Sigmoid colon (tissue), 7 donors: ENCODE results near the gene PXN. TPM values are rescaled to one million over a fixed set of nuclear protein-coding genes. Genes with fewer than 3 reads are reported as not detected.

Experiments used
- DNase-seq: peaks from one replicate; pipeline ENCODE4 v3.0.0-alpha.2; 2019
- H3K27ac ChIP-seq, 4 donors: fragments of 200-600 bp; sonication (generic); one replicate each; pipeline ENCODE4 v1.5.1; 2016 to 2019; ENCODE audit warnings: mild to moderate bottlenecking in 1 of 4
- H3K27me3 ChIP-seq, 3 donors: fragments of 200-600 bp; sonication (generic); one replicate each; pipeline ENCODE4 v1.5.1; 2019; ENCODE audit warnings: mild to moderate bottlenecking in 1 of 3
- H3K36me3 ChIP-seq, 4 donors: fragments of 200-600 bp; sonication (generic); one replicate each; pipeline ENCODE4 v1.5.1; 2016 to 2019
- H3K4me1 ChIP-seq, 4 donors: fragments of 200-600 bp; sonication (generic); one replicate each; pipeline ENCODE4 v1.5.1; 2017 to 2019
- H3K4me3 ChIP-seq, 4 donors: fragments of 200-600 bp; sonication (generic); one replicate each; pipeline ENCODE4 v1.5.1; 2017 to 2019; ENCODE audit warnings: mild to moderate bottlenecking in 2 of 4, moderate library complexity in 1 of 4
- H3K9me3 ChIP-seq, 4 donors: fragments of 200-600 bp in 3 of 4; sonication (generic) in 3 of 4; one replicate each; pipeline versions ENCODE4 v1.5.1 to v1.6.1; 2013 to 2019
- EP300 ChIP-seq, 4 donors: sonication (generic); formaldehyde crosslinking; IDR thresholded peaks; one replicate each; pipeline ENCODE4 v1.6.1; 2017; ENCODE audit warnings: antibody characterized with exemption in 4 of 4
- POLR2A ChIP-seq, 2 donors: fragments of 450-650 bp; IDR thresholded peaks; one replicate each; pipeline ENCODE4 v1.6.1; 2016; ENCODE audit warnings: antibody characterized with exemption in 2 of 2, mild to moderate bottlenecking in 2 of 2, moderate library complexity in 2 of 2
- POLR2AphosphoS5 ChIP-seq, 4 donors: sonication (generic); formaldehyde crosslinking; IDR thresholded peaks; one replicate each; pipeline ENCODE4 v1.6.1; 2017; ENCODE audit warnings: antibody characterized with exemption in 4 of 4
- whole genome bisulfite sequencing, 2 donors: extraction: QIAGEN DNeasy Blood & Tissue Kit; methylation state at CpG; one replicate each; pipeline ENCODE4 v1.1.7; 2013; 5-methylcytosine and 5-hydroxymethylcytosine counted together
- intact Hi-C: fragments of 100-400 bp; cut with DNase I; formaldehyde crosslinking; loops from one replicate; pipeline ENCODE4 v1.15.1; 2023
- polyA plus RNA-seq, 3 donors: library from polyadenylated mRNA; stranded (reverse); fragments of 200-250 nt; gene quantifications; one replicate each; pipeline ENCODE4 v1.2.3, GENCODE V29; 2013
- total RNA-seq, 4 donors: library from RNA; depleted of rRNA; stranded (reverse); fragments of >200 nt; gene quantifications; one replicate each; pipeline ENCODE4 v1.1.0, GENCODE V29; 2016
- TF ChIP-seq, protein P1 (sequence below), 4 experiments: fragments of 450-650 bp in 3 of 4; fragments of 200-600 bp in 1 of 4; IDR thresholded peaks; one replicate each; pipeline ENCODE4 v1.5.1; 2016 to 2019; ENCODE audit warnings: antibody characterized with exemption in 4 of 4, mild to moderate bottlenecking in 3 of 4, moderate library complexity in 2 of 4
- donor health status: healthy with polysubstance abuse.
- donor health status: Bipolar disorder and iron deficiency.
- donor health status: healthy.

The PXN gene
- total and polyA plus RNA-seq, 7 donors: 41.0 to 127 (median 79.3) TPM

DNA sequence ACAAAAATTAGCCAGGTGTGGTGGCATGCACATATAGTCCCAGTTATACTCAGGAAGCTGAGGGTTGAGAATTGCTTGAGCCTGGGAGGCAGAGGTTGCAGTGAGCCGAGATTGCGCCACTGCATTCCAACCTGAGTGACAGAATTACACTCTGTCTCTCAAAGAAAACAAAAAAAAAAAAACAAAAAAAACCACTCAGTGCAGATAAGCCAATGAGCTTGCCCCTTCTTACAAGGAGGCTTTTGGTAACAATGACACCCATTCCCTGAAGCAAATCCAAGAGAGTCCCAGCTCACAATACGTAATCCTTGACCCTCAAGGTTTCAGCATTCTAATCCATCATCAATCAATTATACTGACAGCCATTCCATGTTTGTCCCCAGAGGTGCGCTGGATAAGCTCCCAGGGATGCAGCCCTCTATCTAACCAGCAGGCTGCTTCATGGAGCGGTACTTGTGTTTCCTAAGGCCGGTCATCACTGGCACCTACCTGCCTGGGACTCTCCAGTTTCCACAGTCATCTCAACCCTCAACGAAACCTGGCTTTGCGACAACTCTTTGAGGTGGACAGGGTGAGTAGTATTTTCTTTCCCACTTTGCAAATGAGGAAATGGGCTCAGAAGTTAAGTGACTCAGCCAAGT lies 83.4 kb downstream of the PXN start:
- Histone ChIP-seq H3K9me3 (no peaks in the 10 kb centered on the region), H3K4me1 (no peaks in the 10 kb centered on the region), H3K27ac (no peak overlapping the region), H3K36me3 (peaks cover 31 to 87% (median 63%) of the 10 kb centered on the region in 4 donors), H3K27me3 (no peaks in the 10 kb centered on the region), H3K4me3 (no peak overlapping the region)
- WGBS, 2 donors: 94 to 95% methylated on average over 8 of the region's 8 CpGs
- intact Hi-C loops: loop anchor here (10.0 kb wide), 1 partner anchor 623 kb away; no protein-coding TSS in a partner anchor
- TF ChIP-seq EP300 (IDR thresholded peaks at IDR 0.05): no peak
- no peak for DNase-seq

DNA sequence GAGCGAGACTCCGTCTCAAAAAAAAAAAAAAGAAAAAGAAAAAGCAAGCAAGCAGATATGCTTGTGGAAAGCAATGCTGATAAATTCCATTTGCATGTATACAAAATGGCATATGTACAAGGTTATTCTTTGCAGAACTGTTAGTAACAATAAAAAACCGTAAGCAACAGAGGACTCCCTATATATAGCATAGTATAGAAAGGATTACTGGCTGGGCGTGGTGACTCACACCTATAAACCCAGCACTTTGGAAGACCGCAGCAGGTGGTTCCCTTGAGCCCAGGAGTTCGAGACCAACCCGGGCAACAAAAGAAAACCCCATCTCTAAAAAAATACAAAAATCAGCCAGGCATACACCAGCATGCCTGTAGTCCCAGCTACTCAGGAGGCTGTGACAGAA lies 84.6 kb downstream of the PXN start:
- no peaks in the 10 kb centered on the region for H3K4me1 ChIP-seq
- no peak for DNase-seq
- TF ChIP-seq, protein P1, sequence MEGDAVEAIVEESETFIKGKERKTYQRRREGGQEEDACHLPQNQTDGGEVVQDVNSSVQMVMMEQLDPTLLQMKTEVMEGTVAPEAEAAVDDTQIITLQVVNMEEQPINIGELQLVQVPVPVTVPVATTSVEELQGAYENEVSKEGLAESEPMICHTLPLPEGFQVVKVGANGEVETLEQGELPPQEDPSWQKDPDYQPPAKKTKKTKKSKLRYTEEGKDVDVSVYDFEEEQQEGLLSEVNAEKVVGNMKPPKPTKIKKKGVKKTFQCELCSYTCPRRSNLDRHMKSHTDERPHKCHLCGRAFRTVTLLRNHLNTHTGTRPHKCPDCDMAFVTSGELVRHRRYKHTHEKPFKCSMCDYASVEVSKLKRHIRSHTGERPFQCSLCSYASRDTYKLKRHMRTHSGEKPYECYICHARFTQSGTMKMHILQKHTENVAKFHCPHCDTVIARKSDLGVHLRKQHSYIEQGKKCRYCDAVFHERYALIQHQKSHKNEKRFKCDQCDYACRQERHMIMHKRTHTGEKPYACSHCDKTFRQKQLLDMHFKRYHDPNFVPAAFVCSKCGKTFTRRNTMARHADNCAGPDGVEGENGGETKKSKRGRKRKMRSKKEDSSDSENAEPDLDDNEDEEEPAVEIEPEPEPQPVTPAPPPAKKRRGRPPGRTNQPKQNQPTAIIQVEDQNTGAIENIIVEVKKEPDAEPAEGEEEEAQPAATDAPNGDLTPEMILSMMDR (IDR thresholded peaks at IDR 0.05): no peak
- no peak for TF ChIP-seq POLR2AphosphoS5 (IDR thresholded peaks at IDR 0.05)
- no peak for TF ChIP-seq POLR2A (IDR thresholded peaks at IDR 0.05)
- TF ChIP-seq EP300 (IDR thresholded peaks at IDR 0.05): no peak
- no peak overlapping the region for H3K27ac ChIP-seq
- no peaks in the 10 kb centered on the region for H3K27me3 ChIP-seq
- H3K36me3 ChIP-seq: peaks cover 34 to 87% (median 66%) of the 10 kb centered on the region in 4 donors
- intact Hi-C loops: loop anchor here (10.0 kb wide), 1 partner anchor 624 kb away; no protein-coding TSS in a partner anchor
- H3K9me3 ChIP-seq: no peaks in the 10 kb centered on the region
- WGBS, 2 donors: 85 to 92% methylated on average over 7 of the region's 7 CpGs
- no peak overlapping the region for H3K4me3 ChIP-seq

DNA sequence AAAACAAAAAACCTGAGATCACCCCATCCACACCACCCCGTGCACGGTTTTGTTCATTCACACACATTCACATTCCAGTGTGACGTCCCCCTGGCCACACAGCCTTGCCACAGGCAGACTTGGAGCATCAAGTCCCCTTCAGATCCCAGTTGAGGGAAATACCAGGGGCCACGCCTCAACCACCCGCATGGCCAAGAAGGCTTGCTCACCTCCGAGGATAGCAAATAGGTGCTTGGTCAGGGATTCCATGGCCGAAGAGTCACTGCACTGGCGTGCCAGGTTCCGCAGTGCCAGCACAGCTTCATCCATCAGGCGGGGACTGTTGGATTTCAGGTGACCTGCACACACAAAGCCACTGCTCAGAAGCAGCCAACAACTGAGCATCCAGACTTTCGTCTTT lies 90.0 kb downstream of the PXN start:
- Histone ChIP-seq H3K4me3 (no peak overlapping the region), H3K36me3 (peaks cover 44 to 96% (median 81%) of the 10 kb centered on the region in 4 donors), H3K27me3 (no peaks in the 10 kb centered on the region), H3K4me1 (no peaks in the 10 kb centered on the region), H3K9me3 (no peaks in the 10 kb centered on the region), H3K27ac (no peak overlapping the region)
- intact Hi-C loops: no loop called here
- 93 to 94% methylated on average over 11 of the region's 11 CpGs for WGBS, 2 donors
- no peak for DNase-seq
- no peak for TF ChIP-seq POLR2AphosphoS5 (IDR thresholded peaks at IDR 0.05)
- no peak for TF ChIP-seq EP300 (IDR thresholded peaks at IDR 0.05)
- TF ChIP-seq POLR2A (IDR thresholded peaks at IDR 0.05): no peak
- TF ChIP-seq, protein P1 (IDR thresholded peaks at IDR 0.05): no peak

DNA sequence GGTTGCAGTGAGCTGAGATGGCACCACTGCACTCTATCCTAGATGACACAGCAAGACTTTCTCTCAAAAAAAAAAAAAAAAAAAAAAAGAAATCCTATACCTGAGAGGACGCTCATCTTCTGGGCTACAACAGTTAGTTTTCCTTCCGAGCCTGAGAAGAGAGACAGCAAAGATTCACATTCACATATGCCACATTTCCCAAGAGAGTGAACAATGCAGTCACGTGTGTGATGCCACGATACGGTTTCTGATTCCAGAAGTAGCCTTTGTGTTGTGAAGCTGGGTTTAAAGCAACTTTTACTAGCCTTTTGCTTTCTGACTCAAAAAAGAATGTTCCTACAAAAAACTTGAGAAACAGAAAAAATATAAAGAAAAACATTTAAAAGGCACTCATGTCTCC lies 90.5 kb downstream of the PXN start:
- Histone ChIP-seq H3K27me3 (no peaks in the 10 kb centered on the region), H3K36me3 (peaks cover 44 to 100% (median 85%) of the 10 kb centered on the region in 4 donors), H3K9me3 (no peaks in the 10 kb centered on the region), H3K4me1 (no peaks in the 10 kb centered on the region), H3K27ac (no peak overlapping the region), H3K4me3 (no peak overlapping the region)
- no peak for DNase-seq
- intact Hi-C loops: no loop called here
- 74 to 97% methylated on average over 5 of the region's 5 CpGs for WGBS, 2 donors
- TF ChIP-seq, protein P1 (IDR thresholded peaks at IDR 0.05): no peak

DNA sequence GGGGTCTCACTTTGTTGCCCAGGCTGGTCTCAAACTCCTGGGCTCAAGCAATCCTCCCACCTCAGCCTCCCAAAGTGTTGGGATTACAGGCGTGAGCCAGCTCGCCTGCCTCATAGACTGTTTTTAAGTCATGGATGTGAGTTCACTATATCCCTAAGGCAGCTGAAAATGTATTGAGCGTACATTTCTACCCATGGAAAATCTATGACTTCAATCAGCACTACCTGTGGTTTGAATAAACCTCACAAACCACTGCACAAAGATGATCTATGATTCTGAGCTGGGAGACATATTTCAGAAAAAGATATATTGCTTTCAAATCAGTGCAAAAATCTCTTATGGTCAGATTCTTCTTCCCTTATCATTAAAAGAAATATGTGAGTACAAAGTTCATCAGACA lies 93.5 kb downstream of the PXN start:
- H3K9me3 ChIP-seq: no peaks in the 10 kb centered on the region
- WGBS, 2 donors: 95 to 97% methylated on average over 3 of the region's 3 CpGs
- H3K36me3 ChIP-seq: peaks cover 38 to 100% (median 77%) of the 10 kb centered on the region in 4 donors
- H3K27me3 ChIP-seq: no peaks in the 10 kb centered on the region
- TF ChIP-seq EP300 (IDR thresholded peaks at IDR 0.05): no peak
- TF ChIP-seq, protein P1 (IDR thresholded peaks at IDR 0.05): no peak
- no peak for TF ChIP-seq POLR2AphosphoS5 (IDR thresholded peaks at IDR 0.05)
- no peak for TF ChIP-seq POLR2A (IDR thresholded peaks at IDR 0.05)
- no peak for DNase-seq
- no peak overlapping the region for H3K27ac ChIP-seq
- intact Hi-C loops: no loop called here
- H3K4me3 ChIP-seq: no peak overlapping the region
- H3K4me1 ChIP-seq: no peaks in the 10 kb centered on the region
